HepG2 (cell line): ENCODE measurements around the gene S100P.

Experiments
- CEBPZ ChIP-seq: IDR thresholded peaks from 2 replicates; pipeline ENCODE4 v1.6.1; 2012; ENCODE audit warnings: low read length, improper control_type of control experiment
- ESRRA ChIP-seq: sonication (generic); formaldehyde crosslinking; IDR thresholded peaks from 2 replicates; pipeline ENCODE4 v1.5.1; 2020; ENCODE audit warnings: mild to moderate bottlenecking, low read depth, missing genetic modification reagents
- SRF ChIP-seq: IDR thresholded peaks from 2 replicates; pipeline ENCODE4 v1.6.1; 2011; ENCODE audit warnings: mild to moderate bottlenecking, low read depth, low read length, moderate library complexity
- ZNF282 ChIP-seq: fragments of 450-650 bp; IDR thresholded peaks from 2 replicates; pipeline ENCODE4 v1.6.1; 2018; ENCODE audit not compliant: partially characterized antibody
- TF ChIP-seq, protein P1 (sequence below): sonication (generic); formaldehyde crosslinking; IDR thresholded peaks from 2 replicates; pipeline ENCODE4 v1.4.0; 2020; ENCODE audit warnings: low read depth, missing genetic modification reagents

- no peak for TF ChIP-seq ZNF282
- TF ChIP-seq, protein P1, sequence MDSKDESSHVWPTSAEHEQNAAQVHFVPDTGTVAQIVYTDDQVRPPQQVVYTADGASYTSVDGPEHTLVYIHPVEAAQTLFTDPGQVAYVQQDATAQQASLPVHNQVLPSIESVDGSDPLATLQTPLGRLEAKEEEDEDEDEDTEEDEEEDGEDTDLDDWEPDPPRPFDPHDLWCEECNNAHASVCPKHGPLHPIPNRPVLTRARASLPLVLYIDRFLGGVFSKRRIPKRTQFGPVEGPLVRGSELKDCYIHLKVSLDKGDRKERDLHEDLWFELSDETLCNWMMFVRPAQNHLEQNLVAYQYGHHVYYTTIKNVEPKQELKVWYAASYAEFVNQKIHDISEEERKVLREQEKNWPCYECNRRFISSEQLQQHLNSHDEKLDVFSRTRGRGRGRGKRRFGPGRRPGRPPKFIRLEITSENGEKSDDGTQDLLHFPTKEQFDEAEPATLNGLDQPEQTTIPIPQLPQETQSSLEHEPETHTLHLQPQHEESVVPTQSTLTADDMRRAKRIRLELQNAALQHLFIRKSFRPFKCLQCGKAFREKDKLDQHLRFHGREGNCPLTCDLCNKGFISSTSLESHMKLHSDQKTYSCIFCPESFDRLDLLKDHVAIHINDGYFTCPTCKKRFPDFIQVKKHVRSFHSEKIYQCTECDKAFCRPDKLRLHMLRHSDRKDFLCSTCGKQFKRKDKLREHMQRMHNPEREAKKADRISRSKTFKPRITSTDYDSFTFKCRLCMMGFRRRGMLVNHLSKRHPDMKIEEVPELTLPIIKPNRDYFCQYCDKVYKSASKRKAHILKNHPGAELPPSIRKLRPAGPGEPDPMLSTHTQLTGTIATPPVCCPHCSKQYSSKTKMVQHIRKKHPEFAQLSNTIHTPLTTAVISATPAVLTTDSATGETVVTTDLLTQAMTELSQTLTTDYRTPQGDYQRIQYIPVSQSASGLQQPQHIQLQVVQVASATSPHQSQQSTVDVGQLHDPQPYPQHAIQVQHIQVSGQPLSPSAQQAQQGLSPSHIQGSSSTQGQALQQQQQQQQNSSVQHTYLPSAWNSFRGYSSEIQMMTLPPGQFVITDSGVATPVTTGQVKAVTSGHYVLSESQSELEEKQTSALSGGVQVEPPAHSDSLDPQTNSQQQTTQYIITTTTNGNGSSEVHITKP, result no peak
- no peak for TF ChIP-seq ESRRA (CRISPR knock-in tag)
- TF ChIP-seq CEBPZ, result no peak
- TF ChIP-seq SRF, result no peak
Measured at GRCh38 chr4:6682862-6683590, 10.7 kb upstream of the S100P start.
